ENCODE measurements around the gene URI1. TPM values are rescaled to one million over a fixed set of nuclear protein-coding genes. Genes with fewer than 3 reads are reported as not detected.

Gene URI1
- polyA plus RNA-seq, 1 of the 3 experiments (the other 2 are of a cell fraction), result 32.4 TPM

- CTCF ChIA-PET, result no interaction called here
- no peak for DNase-seq
Observed at GRCh38 chr19:29976151-29976943, 34.3 kb downstream of the URI1 start.

More at GRCh38 chr19:29976151-29976943, 34.3 kb downstream of the URI1 start:
- WGBS (ENCODE audit: low lambda C conversion rate), result 93% methylated on average over 6 of the region's 6 CpGs
- peaks cover 74% of the 10 kb centered on the region for H4K20me1 ChIP-seq (ENCODE audit: insufficient read depth)
- H3K4me2 ChIP-seq, result no peak overlapping the region
- peaks cover 95% of the 10 kb centered on the region for H3K79me2 ChIP-seq (ENCODE audit: insufficient read depth)
- no peak overlapping the region for H2AFZ ChIP-seq (ENCODE audit: low read depth)
- peaks cover 0 to 19% of the 10 kb centered on the region in 2 experiments; a peak in 3 of 4 replicates for H3K4me1 ChIP-seq (ENCODE audit: control insufficient read depth in 1 of 2, insufficient read depth in 2 of 2, low read depth in 1 of 2, low read length in 1 of 2)
- POLR2A ChIA-PET, result no interaction called here
- peaks cover 4% of the 10 kb centered on the region for H3F3A ChIP-seq (replicated peaks; ENCODE audit: insufficient read depth)
- no peak overlapping the region for H3K9ac ChIP-seq
- no peaks in the 10 kb centered on the region for H3K9me3 ChIP-seq
- H3K9me2 ChIP-seq, result 0 out of 2 replicates have a peak, but pooled peaks cover 2% of the 10 kb centered on the region
- no peak overlapping the region for H3K27ac ChIP-seq (ENCODE audit: low read depth in 2 of 2, low read length in 1 of 2)
- H3K36me3 ChIP-seq (replicated peaks in 1 of 2; ENCODE audit: control insufficient read depth in 1 of 2, insufficient read depth in 2 of 2, low read length in 1 of 2), result peaks cover 0 to 3% of the 10 kb centered on the region in 2 experiments
- TF ChIP-seq POLR2AphosphoS5 (IDR thresholded peaks at IDR 0.05; ENCODE audit: low read depth, low read length), result no peak
- TF ChIP-seq SIN3A (IDR thresholded peaks at IDR 0.05; ENCODE audit: borderline replicate concordance, low read depth, low read length), result no peak
- TF ChIP-seq GABPA (IDR thresholded peaks at IDR 0.05; ENCODE audit: low read depth), result no peak
- no peak for TF ChIP-seq USF1 (IDR thresholded peaks at IDR 0.05; ENCODE audit: borderline replicate concordance, low read depth)
- TF ChIP-seq PBX3 (IDR thresholded peaks at IDR 0.05), result no peak
- no peak for TF ChIP-seq RAD21 (IDR thresholded peaks at IDR 0.05; ENCODE audit: low read length)
- TF ChIP-seq MEF2A (IDR thresholded peaks at IDR 0.05; ENCODE audit: borderline replicate concordance, low read depth), result no peak
- no peak for TF ChIP-seq MXI1 (IDR thresholded peaks at IDR 0.05; ENCODE audit: low read depth, low read length)
- TF ChIP-seq REST (IDR thresholded peaks at IDR 0.05; ENCODE audit: low read depth, low read length), result no peak
- H3K4me3 ChIP-seq (ENCODE audit: low read depth in 2 of 2, low read length in 1 of 2), result no peak overlapping the region
- no peaks in the 10 kb centered on the region for H3K27me3 ChIP-seq (ENCODE audit: insufficient read depth)

Measured in SK-N-SH (cell line).